Neural progenitor cell (in vitro differentiated cells): ENCODE results near the gene TNFRSF19. TPM values are rescaled to one million over a fixed set of nuclear protein-coding genes. Genes with fewer than 3 reads are reported as not detected.

Experiments used
- DNase-seq: peaks from one replicate; pipeline ENCODE4 v3.0.0-alpha.2; 2016; ENCODE audit warnings: low spot score
- H2AFZ ChIP-seq: fragments of 200-600 bp; sonication (generic); replicated peaks from 2 replicates; pipeline ENCODE4 v1.6.1; 2016; ENCODE audit warnings: antibody characterized with exemption
- H3F3A ChIP-seq: fragments of 200-600 bp; sonication (generic); 2 replicates; pipeline ENCODE4 v1.6.1; 2016; ENCODE audit warnings: antibody characterized with exemption, low read depth
- H3K27ac ChIP-seq: fragments of 200-600 bp; sonication (generic); 2 replicates; pipeline ENCODE4 v1.5.1; 2016; ENCODE audit warnings: mild to moderate bottlenecking
- H3K27me3 ChIP-seq: fragments of 200-600 bp; sonication (generic); 2 replicates; pipeline ENCODE4 v1.6.1; 2016; ENCODE audit warnings: mild to moderate bottlenecking, moderate library complexity
- H3K36me3 ChIP-seq: fragments of 200-600 bp; sonication (generic); 2 replicates; pipeline ENCODE4 v1.5.1; 2016
- H3K4me1 ChIP-seq: fragments of 200-600 bp; sonication (generic); 2 replicates; pipeline ENCODE4 v1.6.1; 2016; ENCODE audit warnings: mixed run types
- H3K4me2 ChIP-seq: fragments of 200-600 bp; sonication (generic); 2 replicates; pipeline ENCODE4 v1.6.1; 2016
- H3K4me3 ChIP-seq: fragments of 200-600 bp; sonication (generic); 2 replicates; pipeline ENCODE4 v1.5.1; 2016
- H3K79me2 ChIP-seq: fragments of 200-600 bp; sonication (generic); 2 replicates; pipeline ENCODE4 v1.6.1; 2016; ENCODE audit warnings: low read depth
- H3K9ac ChIP-seq: fragments of 200-600 bp; sonication (generic); 2 replicates; pipeline ENCODE4 v1.6.1; 2016
- H3K9me3 ChIP-seq: fragments of 200-600 bp; sonication (generic); 2 replicates; pipeline ENCODE4 v1.5.1; 2016; ENCODE audit warnings: low read depth
- H4K20me1 ChIP-seq: fragments of 200-600 bp; sonication (generic); 2 replicates; pipeline ENCODE4 v1.6.1; 2016; ENCODE audit warnings: low read depth
- H3K27ac Mint-ChIP-seq: 3 replicates; pipeline ENCODE4 v1.8.0; 2021; ENCODE audit warnings: mixed read lengths
- H3K27me3 Mint-ChIP-seq: 2 replicates; pipeline ENCODE4 v1.8.0; 2022; ENCODE audit warnings: low read depth, mild to moderate bottlenecking, inconsistent platforms, moderate library complexity, mixed read lengths; ENCODE audit not compliant: insufficient read depth
- H3K36me3 Mint-ChIP-seq: 3 replicates; pipeline ENCODE4 v1.8.0; 2021; ENCODE audit warnings: mixed read lengths
- H3K4me1 Mint-ChIP-seq: 3 replicates; pipeline ENCODE4 v1.8.0; 2021; ENCODE audit warnings: mixed read lengths
- H3K4me3 Mint-ChIP-seq: 3 replicates; pipeline ENCODE4 v1.8.0; 2021; ENCODE audit warnings: mild to moderate bottlenecking, moderate library complexity, mixed read lengths
- H3K9me3 Mint-ChIP-seq: 3 replicates; pipeline ENCODE4 v1.8.0; 2020; ENCODE audit warnings: mixed read lengths
- EZH2 ChIP-seq: fragments of 200-600 bp; sonication (generic); IDR thresholded peaks from 2 replicates; pipeline ENCODE4 v1.6.1; 2017; ENCODE audit warnings: antibody characterized with exemption, mild to moderate bottlenecking, moderate library complexity
- EZH2phosphoT487 ChIP-seq: fragments of 200-600 bp; sonication (generic); IDR thresholded peaks from 2 replicates; pipeline ENCODE4 v1.6.1; 2017; ENCODE audit warnings: antibody characterized with exemption
- total RNA-seq: library from RNA; depleted of rRNA; stranded (reverse); fragments of >200 nt; gene quantifications from 2 replicates; pipeline ENCODE4 v1.2.3, GENCODE V29; 2015; ENCODE audit warnings: low replicate concordance
- TF ChIP-seq, protein P1 (sequence below): fragments of 200-600 bp; sonication (generic); IDR thresholded peaks from 2 replicates; pipeline ENCODE4 v1.5.1; 2017; ENCODE audit warnings: antibody characterized with exemption, mild to moderate bottlenecking

TNFRSF19 gene
- total RNA-seq, 1 donor from 2014 or later, result 31.7 TPM

GRCh38 chr13:23571431-23571830 lies 1.2 kb downstream of the TNFRSF19 start:
- peak overlapping the region; percentile 92 for H3K4me3 Mint-ChIP-seq
- peak overlapping the region; percentile 15 for H2AFZ ChIP-seq
- H3K27ac Mint-ChIP-seq, result peak overlapping the region; percentile 98

GRCh38 chr13:23572836-23573235 lies 2.6 kb downstream of the TNFRSF19 start:
- no peaks in the 10 kb centered on the region for H4K20me1 ChIP-seq
- TF ChIP-seq, protein P1, sequence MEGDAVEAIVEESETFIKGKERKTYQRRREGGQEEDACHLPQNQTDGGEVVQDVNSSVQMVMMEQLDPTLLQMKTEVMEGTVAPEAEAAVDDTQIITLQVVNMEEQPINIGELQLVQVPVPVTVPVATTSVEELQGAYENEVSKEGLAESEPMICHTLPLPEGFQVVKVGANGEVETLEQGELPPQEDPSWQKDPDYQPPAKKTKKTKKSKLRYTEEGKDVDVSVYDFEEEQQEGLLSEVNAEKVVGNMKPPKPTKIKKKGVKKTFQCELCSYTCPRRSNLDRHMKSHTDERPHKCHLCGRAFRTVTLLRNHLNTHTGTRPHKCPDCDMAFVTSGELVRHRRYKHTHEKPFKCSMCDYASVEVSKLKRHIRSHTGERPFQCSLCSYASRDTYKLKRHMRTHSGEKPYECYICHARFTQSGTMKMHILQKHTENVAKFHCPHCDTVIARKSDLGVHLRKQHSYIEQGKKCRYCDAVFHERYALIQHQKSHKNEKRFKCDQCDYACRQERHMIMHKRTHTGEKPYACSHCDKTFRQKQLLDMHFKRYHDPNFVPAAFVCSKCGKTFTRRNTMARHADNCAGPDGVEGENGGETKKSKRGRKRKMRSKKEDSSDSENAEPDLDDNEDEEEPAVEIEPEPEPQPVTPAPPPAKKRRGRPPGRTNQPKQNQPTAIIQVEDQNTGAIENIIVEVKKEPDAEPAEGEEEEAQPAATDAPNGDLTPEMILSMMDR, result no peak
- TF ChIP-seq EZH2 (no peak), EZH2phosphoT487 (no peak)
- H2AFZ ChIP-seq, result no peak overlapping the region
- peak overlapping the region; percentile 92 for H3K4me3 Mint-ChIP-seq
- peaks cover 8% of the 10 kb centered on the region for H3K36me3 Mint-ChIP-seq
- peaks cover 56% of the 10 kb centered on the region for H3K4me1 ChIP-seq
- H3K4me2 ChIP-seq, result peak overlapping the region; percentile 75
- DNase-seq, result no peak
- no peaks in the 10 kb centered on the region for H3K9me3 Mint-ChIP-seq
- H3F3A ChIP-seq, result peaks cover 36% of the 10 kb centered on the region
- H3K27ac ChIP-seq, result no peak overlapping the region
- peak overlapping the region; percentile 42 for H3K4me3 ChIP-seq
- H3K27me3 ChIP-seq, result peaks cover under 1% of the 10 kb centered on the region
- H3K36me3 ChIP-seq, result no peaks in the 10 kb centered on the region
- H3K9ac ChIP-seq, result no peak overlapping the region
- no peaks in the 10 kb centered on the region for H3K9me3 ChIP-seq
- H3K79me2 ChIP-seq, result peaks cover 19% of the 10 kb centered on the region
- peaks cover 46% of the 10 kb centered on the region for H3K4me1 Mint-ChIP-seq
- H3K27ac Mint-ChIP-seq, result no peak overlapping the region
- peaks cover 11% of the 10 kb centered on the region for H3K27me3 Mint-ChIP-seq

More at GRCh38 chr13:23571431-23571830, 1.2 kb downstream of the TNFRSF19 start:
- peaks cover 45% of the 10 kb centered on the region for H3F3A ChIP-seq
- H3K27me3 ChIP-seq, result no peaks in the 10 kb centered on the region
- H3K27me3 Mint-ChIP-seq, result peaks cover 7% of the 10 kb centered on the region
- H4K20me1 ChIP-seq, result no peaks in the 10 kb centered on the region
- H3K27ac ChIP-seq, result peak overlapping the region; percentile 3
- H3K9me3 ChIP-seq, result no peaks in the 10 kb centered on the region
- H3K4me1 ChIP-seq, result peaks cover 62% of the 10 kb centered on the region
- H3K4me2 ChIP-seq, result peak overlapping the region; percentile 75
- no peaks in the 10 kb centered on the region for H3K9me3 Mint-ChIP-seq
- H3K79me2 ChIP-seq, result peaks cover 19% of the 10 kb centered on the region
- peak overlapping the region; percentile 42 for H3K4me3 ChIP-seq
- no peaks in the 10 kb centered on the region for H3K36me3 ChIP-seq
- H3K9ac ChIP-seq, result no peak overlapping the region
- peaks cover 50% of the 10 kb centered on the region for H3K4me1 Mint-ChIP-seq
- H3K36me3 Mint-ChIP-seq, result peaks cover 4% of the 10 kb centered on the region
- TF ChIP-seq EZH2phosphoT487, result no peak
- TF ChIP-seq, protein P1, result no peak
- TF ChIP-seq EZH2, result no peak
- no peak for DNase-seq

DNA sequence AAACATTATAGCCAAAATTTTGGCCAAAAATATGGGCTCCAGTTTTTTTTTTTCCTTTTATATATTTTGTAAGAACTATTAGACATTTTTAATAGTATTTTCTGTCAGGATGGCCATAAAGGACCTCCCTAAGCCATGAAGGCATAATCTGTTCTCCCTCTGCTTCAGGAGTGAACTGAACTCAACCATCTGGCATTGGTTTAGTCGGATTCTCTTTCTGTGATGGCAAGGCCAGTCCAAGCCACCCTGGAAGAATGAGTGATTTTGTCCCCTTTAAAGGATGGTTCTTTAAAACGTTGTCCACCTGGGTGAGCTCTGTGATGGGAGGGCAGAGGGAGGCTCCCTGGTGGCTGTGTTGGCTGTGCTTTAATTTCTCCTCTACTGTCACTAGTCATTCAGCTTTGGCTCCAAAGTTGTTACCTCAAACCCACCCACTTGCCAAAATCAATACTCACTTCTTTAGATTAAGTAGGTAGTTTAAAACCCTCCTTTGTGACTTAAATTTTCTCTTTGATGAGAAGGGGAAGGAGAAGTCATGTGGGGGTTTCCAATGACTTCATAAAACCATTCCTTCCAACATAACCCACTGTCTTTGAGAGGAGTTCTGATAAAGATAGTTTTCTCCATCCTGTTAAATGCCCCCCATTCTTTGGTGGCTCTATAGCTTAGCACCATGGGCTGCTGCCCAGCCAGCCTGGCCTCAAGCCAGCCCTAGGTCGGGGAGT lies 4.4 kb downstream of the TNFRSF19 start:
- Histone ChIP-seq H3K4me1 (peaks cover 44% of the 10 kb centered on the region), H4K20me1 (no peaks in the 10 kb centered on the region), H2AFZ (no peak overlapping the region), H3K27me3 (peaks cover 6% of the 10 kb centered on the region), H3K27ac (no peak overlapping the region), H3K36me3 (no peaks in the 10 kb centered on the region), H3K4me3 (no peak overlapping the region), H3K4me2 (no peak overlapping the region), H3K79me2 (peaks cover 21% of the 10 kb centered on the region), H3K9ac (no peak overlapping the region), H3F3A (peaks cover 28% of the 10 kb centered on the region), H3K9me3 (no peaks in the 10 kb centered on the region)
- Mint-ChIP-seq H3K27ac (no peak overlapping the region), H3K36me3 (peaks cover 8% of the 10 kb centered on the region), H3K27me3 (peaks cover 12% of the 10 kb centered on the region), H3K4me1 (peaks cover 38% of the 10 kb centered on the region), H3K4me3 (peak overlapping the region; percentile 19), H3K9me3 (no peaks in the 10 kb centered on the region)
- no peak for DNase-seq
- TF ChIP-seq EZH2phosphoT487, result no peak
- TF ChIP-seq EZH2, result no peak
- TF ChIP-seq, protein P1, result no peak
